ENCODE measurements around the gene H2BK1.
A peak's percentile ranks its signal among the peaks of the same experiment; 100 is the strongest.

Gene H2BK1

DNA sequence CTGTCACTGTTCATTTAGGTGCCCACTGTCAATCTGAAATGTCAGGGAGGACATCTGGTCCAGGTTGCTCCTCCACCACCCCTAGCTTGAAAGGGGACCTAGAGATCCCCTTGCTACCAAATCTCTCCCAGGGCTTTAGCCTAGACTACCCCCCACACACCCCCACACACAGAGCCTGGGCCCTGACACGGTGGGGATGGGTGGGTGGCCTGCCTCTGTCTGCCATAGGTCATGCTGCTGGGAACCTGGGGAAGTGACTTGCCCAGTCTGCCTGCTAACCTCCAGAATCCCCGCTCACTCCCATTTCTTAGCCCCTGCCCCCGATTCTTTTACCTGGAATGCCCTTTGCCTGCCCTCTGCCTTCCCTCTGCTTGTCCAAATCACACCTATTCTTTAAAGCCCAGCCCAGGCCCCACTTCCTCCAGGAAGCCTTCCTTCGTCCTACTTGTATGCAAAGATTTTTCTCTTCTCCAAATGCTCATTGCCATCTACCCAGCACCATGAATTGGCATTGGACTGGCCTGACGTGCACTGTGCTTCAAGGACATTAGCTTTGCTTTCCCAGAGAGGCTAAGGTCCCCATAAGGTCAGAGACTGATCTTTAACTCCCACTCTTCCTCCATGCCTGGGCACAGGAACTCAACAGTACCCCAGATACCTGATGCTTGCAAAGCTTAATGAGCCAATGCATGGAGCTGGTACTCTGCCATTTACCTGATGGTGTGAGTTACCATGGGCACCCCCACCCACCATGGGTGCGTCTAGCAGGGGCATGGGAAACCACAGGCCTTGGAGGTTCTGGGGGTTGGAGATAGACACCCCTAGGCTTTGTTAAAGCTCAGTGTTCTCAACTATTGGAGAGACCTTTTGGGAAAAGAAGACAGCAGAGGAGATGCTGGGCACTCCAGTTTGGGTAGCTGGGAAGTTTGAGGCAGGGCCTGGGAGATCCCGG is 40.2 kb upstream of the H2BK1 start:
- TF ChIP-seq, protein P1, sequence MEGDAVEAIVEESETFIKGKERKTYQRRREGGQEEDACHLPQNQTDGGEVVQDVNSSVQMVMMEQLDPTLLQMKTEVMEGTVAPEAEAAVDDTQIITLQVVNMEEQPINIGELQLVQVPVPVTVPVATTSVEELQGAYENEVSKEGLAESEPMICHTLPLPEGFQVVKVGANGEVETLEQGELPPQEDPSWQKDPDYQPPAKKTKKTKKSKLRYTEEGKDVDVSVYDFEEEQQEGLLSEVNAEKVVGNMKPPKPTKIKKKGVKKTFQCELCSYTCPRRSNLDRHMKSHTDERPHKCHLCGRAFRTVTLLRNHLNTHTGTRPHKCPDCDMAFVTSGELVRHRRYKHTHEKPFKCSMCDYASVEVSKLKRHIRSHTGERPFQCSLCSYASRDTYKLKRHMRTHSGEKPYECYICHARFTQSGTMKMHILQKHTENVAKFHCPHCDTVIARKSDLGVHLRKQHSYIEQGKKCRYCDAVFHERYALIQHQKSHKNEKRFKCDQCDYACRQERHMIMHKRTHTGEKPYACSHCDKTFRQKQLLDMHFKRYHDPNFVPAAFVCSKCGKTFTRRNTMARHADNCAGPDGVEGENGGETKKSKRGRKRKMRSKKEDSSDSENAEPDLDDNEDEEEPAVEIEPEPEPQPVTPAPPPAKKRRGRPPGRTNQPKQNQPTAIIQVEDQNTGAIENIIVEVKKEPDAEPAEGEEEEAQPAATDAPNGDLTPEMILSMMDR (IDR thresholded peaks at IDR 0.05), result no peak
- peaks cover 17% of the 10 kb centered on the region for H3K27me3 Mint-ChIP-seq (ENCODE audit: low read depth, poor library complexity)
- no peaks in the 10 kb centered on the region for H3K9me3 Mint-ChIP-seq
- no peaks in the 10 kb centered on the region for H3K36me3 Mint-ChIP-seq (ENCODE audit: low read depth)
- no peak overlapping the region for H3K27ac Mint-ChIP-seq
- H3K4me3 Mint-ChIP-seq, result peak overlapping the region; percentile 77
- DNase-seq, result no peak
- H3K4me1 Mint-ChIP-seq, result peaks cover 87% of the 10 kb centered on the region

DNA sequence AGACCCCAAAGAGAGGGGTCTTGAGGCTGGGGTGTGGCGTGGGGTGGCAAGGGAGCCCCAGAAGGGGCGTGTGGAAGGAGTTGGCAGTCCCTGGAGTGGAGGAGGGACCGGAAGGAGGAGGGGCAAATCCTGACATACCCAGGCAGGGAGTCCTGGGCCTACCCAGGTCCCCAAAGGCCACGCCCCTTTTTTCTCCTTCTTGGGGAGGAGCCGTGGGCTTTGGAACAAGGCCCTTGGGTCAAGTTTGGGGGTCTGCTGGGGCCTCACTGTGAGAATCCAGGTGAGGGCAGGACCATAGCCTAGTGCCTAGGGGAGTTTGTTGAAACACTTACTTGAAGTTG is 39.4 kb upstream of the H2BK1 start:
- Mint-ChIP-seq H3K9me3 (no peaks in the 10 kb centered on the region), H3K27me3 (ENCODE audit: low read depth, poor library complexity) (peaks cover 11% of the 10 kb centered on the region), H3K36me3 (ENCODE audit: low read depth) (no peaks in the 10 kb centered on the region), H3K27ac (no peak overlapping the region), H3K4me3 (peak overlapping the region; percentile 74), H3K4me1 (peaks cover 83% of the 10 kb centered on the region)
- TF ChIP-seq, protein P1 (IDR thresholded peaks at IDR 0.05), result no peak
- peak; percentile 38 for DNase-seq

DNA sequence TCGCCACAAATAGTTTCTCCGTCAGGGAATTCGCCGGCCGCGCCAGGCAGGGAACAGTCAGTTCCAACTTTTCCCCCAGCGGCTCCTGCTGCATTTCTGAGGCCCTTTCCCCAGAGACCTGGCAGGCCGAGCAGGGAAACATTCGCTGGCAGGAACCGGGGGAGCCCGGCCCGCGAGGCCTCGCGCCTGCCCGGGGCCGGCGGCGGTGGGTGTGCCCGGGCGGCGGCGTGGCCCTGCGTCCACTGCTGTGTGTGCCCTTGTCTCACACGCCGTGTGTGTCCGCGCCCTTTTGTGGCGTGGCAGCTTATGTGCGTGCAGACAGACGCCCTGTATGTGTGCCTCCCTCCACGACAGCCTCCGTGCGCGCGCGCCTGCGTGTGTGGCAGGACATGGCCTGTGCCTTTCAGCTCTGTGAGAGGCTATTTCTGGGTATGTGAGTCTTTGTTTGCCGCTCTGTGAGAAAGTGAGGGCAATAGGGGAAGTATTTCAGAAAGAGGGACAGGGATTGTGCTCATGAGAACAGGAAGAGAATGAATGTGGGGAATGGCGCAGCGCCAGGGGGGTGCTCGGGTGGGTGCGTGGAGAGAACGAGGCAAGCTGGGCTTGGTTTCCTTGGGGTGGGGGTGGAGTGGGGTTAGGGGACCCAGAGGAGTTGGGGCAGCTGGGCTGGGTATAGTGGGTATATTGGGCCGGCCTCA is 38.9 kb upstream of the H2BK1 start:
- TF ChIP-seq, protein P1 (IDR thresholded peaks at IDR 0.05), result no peak
- peaks cover 83% of the 10 kb centered on the region for H3K4me1 Mint-ChIP-seq
- DNase-seq, result no peak

DNA sequence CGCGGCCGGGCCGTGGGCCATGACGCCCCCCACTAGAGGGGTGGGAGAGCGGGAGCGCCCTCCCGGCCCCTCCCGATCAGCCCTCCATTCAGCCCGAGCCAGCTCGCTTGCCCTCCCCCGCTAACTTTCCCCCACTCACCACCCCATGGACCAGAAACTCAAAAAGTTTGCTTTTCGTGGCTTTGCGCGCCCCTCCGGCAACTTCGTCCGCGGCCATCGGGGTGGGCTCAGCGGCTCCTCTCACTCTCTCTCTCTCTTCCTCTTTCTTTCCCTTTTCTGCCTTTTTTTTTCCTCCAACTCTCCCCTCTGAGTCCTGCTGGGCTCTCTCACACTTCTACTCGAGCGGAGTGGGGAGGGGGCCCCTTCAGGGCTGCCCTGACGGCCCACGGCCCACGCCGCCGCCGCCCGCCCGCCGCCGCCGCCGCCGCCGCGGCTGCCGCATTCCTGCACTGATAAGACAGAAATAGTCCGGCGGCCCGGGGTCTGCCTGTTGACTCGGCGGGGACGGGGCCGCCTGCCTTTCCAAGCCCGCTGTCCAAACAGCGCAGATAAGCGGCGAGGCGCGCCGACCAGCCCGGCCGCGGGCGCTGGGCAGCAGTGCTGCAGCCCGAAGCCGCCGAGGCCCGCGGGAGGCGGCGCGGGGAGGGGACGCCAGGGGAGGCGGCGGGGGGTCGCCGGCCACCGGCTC is 38.2 kb upstream of the H2BK1 start, which contains the start of gene SMARCD3:
SMARCD3 (minus strand) TSS at position 349 of the 688 bp plus-strand sequence; CDS start at position 217, 132 bp downstream.
- H3K27me3 Mint-ChIP-seq (ENCODE audit: low read depth, poor library complexity), result peaks cover 14% of the 10 kb centered on the region
- H3K9me3 Mint-ChIP-seq, result no peaks in the 10 kb centered on the region
- DNase-seq, result peak; percentile 85
- peak within 1 kb of the TSS; percentile 91 for H3K4me3 Mint-ChIP-seq
- TF ChIP-seq, protein P1 (IDR thresholded peaks at IDR 0.05), result no peak
- H3K27ac Mint-ChIP-seq, result no peak within 1 kb of the TSS
- H3K4me1 Mint-ChIP-seq, result peaks cover 82% of the 10 kb centered on the region
- no peaks in the 10 kb centered on the region for H3K36me3 Mint-ChIP-seq (ENCODE audit: low read depth)

More for the DNA sequence above, 38.9 kb upstream of the H2BK1 start:
- no peaks in the 10 kb centered on the region for H3K36me3 Mint-ChIP-seq (ENCODE audit: low read depth)
- H3K27me3 Mint-ChIP-seq (ENCODE audit: low read depth, poor library complexity), result peaks cover 14% of the 10 kb centered on the region
- H3K27ac Mint-ChIP-seq, result no peak overlapping the region
- peak overlapping the region; percentile 74 for H3K4me3 Mint-ChIP-seq
- no peaks in the 10 kb centered on the region for H3K9me3 Mint-ChIP-seq

DNA sequence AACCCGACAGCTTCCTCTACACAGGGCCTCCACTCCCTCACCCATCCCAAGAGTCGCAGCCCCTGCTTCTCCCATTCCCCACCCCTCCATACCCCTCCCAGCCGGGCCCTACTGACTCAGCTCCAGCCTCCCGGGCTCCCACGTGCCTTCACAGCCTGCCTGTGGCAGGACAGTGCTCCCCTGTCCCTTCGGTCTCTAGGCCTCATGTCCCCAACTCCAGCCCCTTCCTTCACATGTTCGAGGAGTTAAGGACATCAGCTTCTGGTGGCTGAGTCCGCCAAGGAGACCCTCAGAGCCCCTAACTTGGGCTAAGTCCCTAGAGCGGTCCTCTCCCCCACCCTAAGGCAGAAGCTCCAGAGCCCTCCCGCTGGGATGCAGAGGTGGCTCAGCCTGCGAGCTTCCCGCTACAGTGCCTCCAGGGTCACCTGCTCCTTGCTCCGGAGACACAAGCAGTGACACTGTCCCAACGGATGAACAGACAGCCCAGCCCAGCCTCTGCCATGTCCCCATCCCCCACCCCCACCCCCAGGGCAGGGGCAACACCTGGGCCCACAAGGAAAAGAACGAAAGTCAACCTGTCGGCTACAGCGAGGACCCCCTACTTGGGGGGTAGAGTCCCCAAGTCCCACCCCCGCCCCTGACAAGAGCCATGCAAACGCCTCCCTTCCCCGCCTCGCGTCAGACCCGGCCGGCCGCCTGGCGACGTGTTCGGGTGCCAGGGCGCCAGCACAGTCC is 37.5 kb upstream of the H2BK1 start:
- no peaks in the 10 kb centered on the region for H3K9me3 Mint-ChIP-seq
- TF ChIP-seq, protein P1 (IDR thresholded peaks at IDR 0.05), result no peak
- H3K4me3 Mint-ChIP-seq, result peak overlapping the region; percentile 91
- no peaks in the 10 kb centered on the region for H3K36me3 Mint-ChIP-seq (ENCODE audit: low read depth)
- peak; percentile 45 for DNase-seq
- H3K27me3 Mint-ChIP-seq (ENCODE audit: low read depth, poor library complexity), result peaks cover 14% of the 10 kb centered on the region
- H3K4me1 Mint-ChIP-seq, result peaks cover 75% of the 10 kb centered on the region
- H3K27ac Mint-ChIP-seq, result no peak overlapping the region

Measured in nephron progenitor cell (in vitro differentiated cells).